ENCODE results near the gene TNFSF12. TPM values are rescaled to one million over a fixed set of nuclear protein-coding genes. Genes with fewer than 3 reads are reported as not detected.

Gene TNFSF12
- total RNA-seq, 3 donors from 2014 or later: 39.3 to 65.3 (median 41.1) TPM

DNA sequence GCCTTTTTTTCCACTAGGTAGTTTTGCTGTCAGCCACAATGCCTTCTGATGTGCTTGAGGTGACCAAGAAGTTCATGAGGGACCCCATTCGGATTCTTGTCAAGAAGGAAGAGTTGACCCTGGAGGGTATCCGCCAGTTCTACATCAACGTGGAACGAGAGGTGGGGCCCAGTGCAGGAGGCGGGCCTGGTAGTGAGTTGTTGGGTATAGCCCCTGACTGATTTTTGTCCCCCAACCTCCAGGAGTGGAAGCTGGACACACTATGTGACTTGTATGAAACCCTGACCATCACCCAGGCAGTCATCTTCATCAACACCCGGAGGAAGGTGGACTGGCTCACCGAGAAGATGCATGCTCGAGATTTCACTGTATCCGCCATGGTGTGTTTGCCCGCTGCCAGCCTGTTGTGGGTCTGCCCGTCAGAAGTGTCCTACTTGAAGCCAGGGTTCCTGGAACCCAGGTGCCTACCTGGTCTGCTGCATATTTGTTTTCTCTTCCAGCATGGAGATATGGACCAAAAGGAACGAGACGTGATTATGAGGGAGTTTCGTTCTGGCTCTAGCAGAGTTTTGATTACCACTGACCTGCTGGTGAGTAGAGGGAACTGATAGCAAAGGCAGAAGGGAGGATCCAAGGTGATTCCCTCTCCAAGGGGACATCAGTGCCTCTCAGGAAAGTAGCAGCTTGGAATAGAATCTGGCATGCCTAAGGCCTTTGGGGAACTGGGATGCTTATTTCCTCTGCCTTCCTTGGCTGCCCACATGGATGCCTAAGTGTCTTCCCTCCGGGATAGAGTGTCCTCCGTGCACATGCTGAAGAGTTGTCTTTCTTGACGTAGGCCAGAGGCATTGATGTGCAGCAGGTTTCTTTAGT lies 28.7 kb downstream of the TNFSF12 start:
- DNase-seq (ENCODE audit: low spot score in 2 of 2): no peak
- Histone ChIP-seq H3K4me3 (no peak overlapping the region), H3K4me1 (peaks cover 18 to 20% of the 10 kb centered on the region in 2 donors), H3K36me3 (peaks cover 16% of the 10 kb centered on the region), H3K9me3 (no peaks in the 10 kb centered on the region), H3K27me3 (no peaks in the 10 kb centered on the region), H3K27ac (peak overlapping the region; percentile 87 to 99)
- intact Hi-C loops (cut with DNase I; ENCODE audit: low total_unique reads): no loop called here
- TF ChIP-seq, protein P1, sequence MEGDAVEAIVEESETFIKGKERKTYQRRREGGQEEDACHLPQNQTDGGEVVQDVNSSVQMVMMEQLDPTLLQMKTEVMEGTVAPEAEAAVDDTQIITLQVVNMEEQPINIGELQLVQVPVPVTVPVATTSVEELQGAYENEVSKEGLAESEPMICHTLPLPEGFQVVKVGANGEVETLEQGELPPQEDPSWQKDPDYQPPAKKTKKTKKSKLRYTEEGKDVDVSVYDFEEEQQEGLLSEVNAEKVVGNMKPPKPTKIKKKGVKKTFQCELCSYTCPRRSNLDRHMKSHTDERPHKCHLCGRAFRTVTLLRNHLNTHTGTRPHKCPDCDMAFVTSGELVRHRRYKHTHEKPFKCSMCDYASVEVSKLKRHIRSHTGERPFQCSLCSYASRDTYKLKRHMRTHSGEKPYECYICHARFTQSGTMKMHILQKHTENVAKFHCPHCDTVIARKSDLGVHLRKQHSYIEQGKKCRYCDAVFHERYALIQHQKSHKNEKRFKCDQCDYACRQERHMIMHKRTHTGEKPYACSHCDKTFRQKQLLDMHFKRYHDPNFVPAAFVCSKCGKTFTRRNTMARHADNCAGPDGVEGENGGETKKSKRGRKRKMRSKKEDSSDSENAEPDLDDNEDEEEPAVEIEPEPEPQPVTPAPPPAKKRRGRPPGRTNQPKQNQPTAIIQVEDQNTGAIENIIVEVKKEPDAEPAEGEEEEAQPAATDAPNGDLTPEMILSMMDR (IDR thresholded peaks at IDR 0.05): no peak
- TF ChIP-seq POLR2A (IDR thresholded peaks at IDR 0.05) (no peak), POLR2AphosphoS5 (IDR thresholded peaks at IDR 0.05) (no peak)

DNA sequence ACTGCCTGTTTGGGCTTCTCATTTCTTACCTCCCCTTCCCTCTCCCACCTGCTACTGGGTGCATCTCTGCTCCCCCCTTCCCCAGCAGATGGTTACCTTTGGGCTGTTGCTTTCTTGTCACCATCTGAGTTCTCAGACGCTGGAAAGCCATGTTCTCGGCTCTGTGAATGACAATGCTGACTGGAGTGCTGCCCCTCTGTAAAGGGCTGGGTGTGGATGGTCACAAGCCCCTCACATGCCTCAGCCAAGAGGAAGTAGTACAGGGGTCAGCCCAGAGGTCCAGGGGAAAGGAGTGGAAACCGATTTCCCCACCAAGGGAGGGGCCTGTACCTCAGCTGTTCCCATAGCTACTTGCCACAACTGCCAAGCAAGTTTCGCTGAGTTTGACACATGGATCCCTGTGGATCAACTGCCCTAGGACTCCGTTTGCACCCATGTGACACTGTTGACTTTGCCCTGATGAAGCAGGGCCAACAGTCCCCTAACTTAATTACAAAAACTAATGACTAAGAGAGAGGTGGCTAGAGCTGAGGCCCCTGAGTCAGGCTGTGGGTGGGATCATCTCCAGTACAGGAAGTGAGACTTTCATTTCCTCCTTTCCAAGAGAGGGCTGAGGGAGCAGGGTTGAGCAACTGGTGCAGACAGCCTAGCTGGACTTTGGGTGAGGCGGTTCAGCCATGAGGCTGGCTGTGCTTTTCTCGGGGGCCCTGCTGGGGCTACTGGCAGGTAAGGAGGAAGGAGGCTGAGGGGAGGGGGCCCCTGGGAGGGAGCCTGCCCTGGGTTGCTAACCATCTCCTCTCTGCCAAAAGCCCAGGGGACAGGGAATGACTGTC lies 30.4 kb downstream of the TNFSF12 start, which contains the start of gene CD68:
Gene CD68 (plus strand): TSS at position 638 of the 833 bp plus-strand sequence. CDS start 40 bp downstream, at position 678.
- TF ChIP-seq, protein P1 (IDR thresholded peaks at IDR 0.05): no peak
- peak; percentile 42 for TF ChIP-seq POLR2A (IDR thresholded peaks at IDR 0.05)
- peak; percentile 59 to 71 (median 62) for TF ChIP-seq POLR2AphosphoS5 (IDR thresholded peaks at IDR 0.05)
- intact Hi-C loops (cut with DNase I; ENCODE audit: low total_unique reads): no loop called here
- H3K27me3 ChIP-seq: no peaks in the 10 kb centered on the region
- H3K9me3 ChIP-seq: no peaks in the 10 kb centered on the region
- H3K4me1 ChIP-seq: peaks cover 21 to 25% of the 10 kb centered on the region in 2 donors
- peaks cover 16% of the 10 kb centered on the region for H3K36me3 ChIP-seq
- DNase-seq (ENCODE audit: low spot score in 2 of 2): peak; percentile 60 to 77
- peak within 1 kb of the TSS; percentile 59 to 73 (median 59) for H3K4me3 ChIP-seq
- peak within 1 kb of the TSS; percentile 87 to 99 for H3K27ac ChIP-seq

DNA sequence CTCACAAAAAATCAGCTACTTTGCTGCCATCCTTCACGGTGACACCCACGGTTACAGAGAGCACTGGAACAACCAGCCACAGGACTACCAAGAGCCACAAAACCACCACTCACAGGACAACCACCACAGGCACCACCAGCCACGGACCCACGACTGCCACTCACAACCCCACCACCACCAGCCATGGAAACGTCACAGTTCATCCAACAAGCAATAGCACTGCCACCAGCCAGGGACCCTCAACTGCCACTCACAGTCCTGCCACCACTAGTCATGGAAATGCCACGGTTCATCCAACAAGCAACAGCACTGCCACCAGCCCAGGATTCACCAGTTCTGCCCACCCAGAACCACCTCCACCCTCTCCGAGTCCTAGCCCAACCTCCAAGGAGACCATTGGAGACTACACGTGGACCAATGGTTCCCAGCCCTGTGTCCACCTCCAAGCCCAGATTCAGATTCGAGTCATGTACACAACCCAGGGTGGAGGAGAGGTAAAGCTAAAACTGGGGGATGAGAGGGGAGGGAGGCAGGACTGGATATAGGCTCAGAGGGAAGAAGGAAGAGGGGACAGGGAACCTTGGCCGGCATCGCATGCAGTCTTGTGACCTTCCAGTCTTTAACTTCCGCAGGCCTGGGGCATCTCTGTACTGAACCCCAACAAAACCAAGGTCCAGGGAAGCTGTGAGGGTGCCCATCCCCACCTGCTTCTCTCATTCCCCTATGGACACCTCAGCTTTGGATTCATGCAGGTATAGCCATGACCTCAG lies 31.2 kb downstream of the TNFSF12 start:
- peaks cover 22 to 23% of the 10 kb centered on the region in 2 donors for H3K4me1 ChIP-seq
- H3K36me3 ChIP-seq: peaks cover 16% of the 10 kb centered on the region
- no peak for DNase-seq (ENCODE audit: low spot score in 2 of 2)
- peak overlapping the region; percentile 87 to 99 for H3K27ac ChIP-seq
- intact Hi-C loops (cut with DNase I; ENCODE audit: low total_unique reads): no loop called here
- no peaks in the 10 kb centered on the region for H3K9me3 ChIP-seq
- peak overlapping the region; percentile 59 to 73 (median 59) for H3K4me3 ChIP-seq
- no peaks in the 10 kb centered on the region for H3K27me3 ChIP-seq
- TF ChIP-seq POLR2AphosphoS5 (IDR thresholded peaks at IDR 0.05): no peak

DNA sequence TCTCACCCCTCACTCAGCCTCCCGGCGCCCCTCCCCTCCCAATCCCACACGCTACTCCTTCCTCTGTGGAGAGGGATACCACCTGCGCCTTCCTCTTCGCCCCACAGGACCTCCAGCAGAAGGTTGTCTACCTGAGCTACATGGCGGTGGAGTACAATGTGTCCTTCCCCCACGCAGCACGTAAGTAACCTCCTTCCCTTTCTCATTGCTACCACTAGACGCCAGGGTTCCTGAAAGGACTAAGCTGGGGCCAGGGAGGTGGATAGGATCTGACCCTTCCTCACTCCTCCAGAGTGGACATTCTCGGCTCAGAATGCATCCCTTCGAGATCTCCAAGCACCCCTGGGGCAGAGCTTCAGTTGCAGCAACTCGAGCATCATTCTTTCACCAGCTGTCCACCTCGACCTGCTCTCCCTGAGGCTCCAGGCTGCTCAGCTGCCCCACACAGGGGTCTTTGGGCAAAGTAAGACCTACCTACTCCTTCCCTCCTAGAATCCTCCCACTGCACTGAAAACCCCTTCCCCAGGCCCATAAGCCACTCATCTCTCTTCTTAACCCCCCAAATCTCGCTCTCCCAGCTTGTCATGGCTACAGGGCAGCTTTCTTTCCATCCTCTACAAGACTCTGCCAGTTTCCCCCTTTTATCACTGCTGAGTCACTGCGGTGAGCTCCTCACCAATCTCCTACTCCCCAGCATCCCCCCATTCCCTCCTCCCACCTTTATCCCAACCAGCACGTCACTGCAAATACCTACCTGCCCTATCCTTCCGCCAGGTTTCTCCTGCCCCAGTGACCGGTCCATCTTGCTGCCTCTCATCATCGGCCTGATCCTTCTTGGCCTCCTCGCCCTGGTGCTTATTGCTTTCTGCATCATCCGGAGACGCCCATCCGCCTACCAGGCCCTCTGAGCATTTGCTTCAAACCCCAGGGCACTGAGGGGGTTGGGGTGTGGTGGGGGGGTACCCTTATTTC lies 32.0 kb downstream of the TNFSF12 start:
- H3K4me3 ChIP-seq: peak overlapping the region; percentile 59 to 73 (median 59)
- peak overlapping the region; percentile 87 to 99 for H3K27ac ChIP-seq
- intact Hi-C loops (cut with DNase I; ENCODE audit: low total_unique reads): no loop called here
- H3K36me3 ChIP-seq: peaks cover 11% of the 10 kb centered on the region
- H3K4me1 ChIP-seq: peaks cover 16 to 22% of the 10 kb centered on the region in 2 donors
- TF ChIP-seq POLR2A (IDR thresholded peaks at IDR 0.05): no peak
- TF ChIP-seq, protein P1 (IDR thresholded peaks at IDR 0.05): no peak
- TF ChIP-seq POLR2AphosphoS5 (IDR thresholded peaks at IDR 0.05): no peak
- H3K9me3 ChIP-seq: no peaks in the 10 kb centered on the region
- DNase-seq (ENCODE audit: low spot score in 2 of 2): no peak
- H3K27me3 ChIP-seq: no peaks in the 10 kb centered on the region
